KOPT-K1 (cell line): ENCODE results near the gene ASB10.

Experiments
- H3K27ac ChIP-seq: fragments of 200-600 bp; sonication (generic); 2 replicates; pipeline ENCODE4 v1.5.1; 2016; ENCODE audit warnings: antibody characterized with exemption, mild to moderate bottlenecking, low read depth, low read length; ENCODE audit not compliant: poor library complexity, severe bottlenecking
- H3K36me3 ChIP-seq: fragments of 200-600 bp; sonication (generic); 2 replicates; pipeline ENCODE4 v1.5.1; 2017; ENCODE audit warnings: antibody characterized with exemption, mild to moderate bottlenecking, low read length, moderate library complexity; ENCODE audit not compliant: insufficient read depth
- H3K9me3 ChIP-seq: fragments of 200-600 bp; sonication (generic); 2 replicates; pipeline ENCODE4 v1.5.1; 2017; ENCODE audit warnings: antibody characterized with exemption, low read length, mild to moderate bottlenecking; ENCODE audit not compliant: insufficient read depth, poor library complexity, severe bottlenecking

The ASB10 gene

GRCh38 chr7:151168003-151168786, 18.9 kb downstream of the ASB10 start:
- H3K27ac ChIP-seq, result no peak overlapping the region
- no peaks in the 10 kb centered on the region for H3K36me3 ChIP-seq
- H3K9me3 ChIP-seq, result no peaks in the 10 kb centered on the region

- no peaks in the 10 kb centered on the region for H3K36me3 ChIP-seq
- H3K27ac ChIP-seq, result no peak within 1 kb of the TSS
- H3K9me3 ChIP-seq, result no peaks in the 10 kb centered on the region
Observed at GRCh38 chr7:151167197-151167961, 19.7 kb downstream of the ASB10 start, which contains the start of gene GBX1. TSS of gene GBX1 (minus strand) at chr7:151167694. CDS start at chr7:151167548, 146 bp downstream.

GRCh38 chr7:151166629-151167196, 20.3 kb downstream of the ASB10 start:
- Histone ChIP-seq H3K36me3 (no peaks in the 10 kb centered on the region), H3K27ac (no peak overlapping the region), H3K9me3 (no peaks in the 10 kb centered on the region)

GRCh38 chr7:151161757-151162156, 25.3 kb downstream of the ASB10 start:
- H3K36me3 ChIP-seq, result no peaks in the 10 kb centered on the region
- no peak overlapping the region for H3K27ac ChIP-seq
- no peaks in the 10 kb centered on the region for H3K9me3 ChIP-seq

GRCh38 chr7:151157645-151158329, 29.3 kb downstream of the ASB10 start:
- H3K9me3 ChIP-seq, result no peaks in the 10 kb centered on the region
- H3K36me3 ChIP-seq, result no peaks in the 10 kb centered on the region
- H3K27ac ChIP-seq, result no peak overlapping the region

- Histone ChIP-seq H3K27ac (no peak overlapping the region), H3K36me3 (no peaks in the 10 kb centered on the region), H3K9me3 (no peaks in the 10 kb centered on the region)
Observed at GRCh38 chr7:151152643-151153513, 34.2 kb downstream of the ASB10 start.

GRCh38 chr7:151150388-151150787, 36.7 kb downstream of the ASB10 start:
- Histone ChIP-seq H3K9me3 (no peaks in the 10 kb centered on the region), H3K27ac (no peak overlapping the region), H3K36me3 (no peaks in the 10 kb centered on the region)

GRCh38 chr7:151148319-151149259, 38.5 kb downstream of the ASB10 start:
- Histone ChIP-seq H3K9me3 (no peaks in the 10 kb centered on the region), H3K27ac (no peak overlapping the region), H3K36me3 (no peaks in the 10 kb centered on the region; the same call in 1 of the 2 replicates)

GRCh38 chr7:151146761-151147160, 40.3 kb downstream of the ASB10 start:
- H3K9me3 ChIP-seq, result no peaks in the 10 kb centered on the region
- no peaks in the 10 kb centered on the region; the same call in 1 of the 2 replicates for H3K36me3 ChIP-seq
- no peak overlapping the region for H3K27ac ChIP-seq

- H3K27ac ChIP-seq, result no peak overlapping the region
- H3K36me3 ChIP-seq, result no peaks in the 10 kb centered on the region; the same call in 1 of the 2 replicates
- H3K9me3 ChIP-seq, result no peaks in the 10 kb centered on the region
Observed at GRCh38 chr7:151144387-151144786, 42.7 kb downstream of the ASB10 start.

- no peaks in the 10 kb centered on the region; the same call in 1 of the 2 replicates for H3K36me3 ChIP-seq
- no peaks in the 10 kb centered on the region for H3K9me3 ChIP-seq
- no peak overlapping the region for H3K27ac ChIP-seq
Observed at GRCh38 chr7:151143261-151144015, 43.6 kb downstream of the ASB10 start.

- H3K27ac ChIP-seq, result no peak overlapping the region
- H3K9me3 ChIP-seq, result no peaks in the 10 kb centered on the region
- no peaks in the 10 kb centered on the region; the same call in 1 of the 2 replicates for H3K36me3 ChIP-seq
Observed at GRCh38 chr7:151142686-151143040, 44.4 kb downstream of the ASB10 start.
